Measurements from ENCODE around the gene CCDC154.

CCDC154 gene

GRCh38 chr16:1394367-1394951 is 49.9 kb downstream of the CCDC154 start:
- Histone ChIP-seq H3K27me3 (ENCODE audit: control insufficient read depth, insufficient read depth, low read length) (no peaks in the 10 kb centered on the region), H3K36me3 (ENCODE audit: control insufficient read depth, insufficient read depth, low read length) (no peaks in the 10 kb centered on the region), H3K4me1 (no peaks in the 10 kb centered on the region), H3K9ac (no peak overlapping the region), H2AFZ (no peak overlapping the region), H3K9me3 (ENCODE audit: control insufficient read depth, low read length) (no peaks in the 10 kb centered on the region), H3K27ac (no peak overlapping the region), H3K4me3 (ENCODE audit: low read depth, low read length) (no peak overlapping the region), H3K4me2 (ENCODE audit: low read length) (no peak overlapping the region), H3K79me2 (peaks cover 7% of the 10 kb centered on the region)
- no peak for TF ChIP-seq CTCF (IDR thresholded peaks at IDR 0.05)

GRCh38 chr16:1393613-1394176 is 50.7 kb downstream of the CCDC154 start:
- no peak overlapping the region for H3K27ac ChIP-seq
- no peak overlapping the region for H3K4me3 ChIP-seq (ENCODE audit: low read depth, low read length)
- H3K4me1 ChIP-seq: no peaks in the 10 kb centered on the region
- no peaks in the 10 kb centered on the region for H3K36me3 ChIP-seq (ENCODE audit: control insufficient read depth, insufficient read depth, low read length)
- peaks cover 7% of the 10 kb centered on the region for H3K79me2 ChIP-seq
- no peaks in the 10 kb centered on the region for H3K27me3 ChIP-seq (ENCODE audit: control insufficient read depth, insufficient read depth, low read length)
- H3K9ac ChIP-seq: no peak overlapping the region
- H2AFZ ChIP-seq: no peak overlapping the region
- H3K4me2 ChIP-seq (ENCODE audit: low read length): no peak overlapping the region
- TF ChIP-seq CTCF (IDR thresholded peaks at IDR 0.05): no peak
- H3K9me3 ChIP-seq (ENCODE audit: control insufficient read depth, low read length): no peaks in the 10 kb centered on the region

GRCh38 chr16:1392826-1393225 is 51.5 kb downstream of the CCDC154 start:
- H3K4me2 ChIP-seq (ENCODE audit: low read length): no peak overlapping the region
- H3K9ac ChIP-seq: no peak overlapping the region
- no peaks in the 10 kb centered on the region for H3K27me3 ChIP-seq (ENCODE audit: control insufficient read depth, insufficient read depth, low read length)
- H3K79me2 ChIP-seq: peaks cover 4% of the 10 kb centered on the region
- H3K36me3 ChIP-seq (ENCODE audit: control insufficient read depth, insufficient read depth, low read length): no peaks in the 10 kb centered on the region
- H3K9me3 ChIP-seq (ENCODE audit: control insufficient read depth, low read length): no peaks in the 10 kb centered on the region
- no peak overlapping the region for H3K4me3 ChIP-seq (ENCODE audit: low read depth, low read length)
- H3K27ac ChIP-seq: no peak overlapping the region
- no peaks in the 10 kb centered on the region for H3K4me1 ChIP-seq
- TF ChIP-seq CTCF (IDR thresholded peaks at IDR 0.05): no peak
- no peak overlapping the region for H2AFZ ChIP-seq

GRCh38 chr16:1390239-1390779 is 54.0 kb downstream of the CCDC154 start:
- peaks cover 2% of the 10 kb centered on the region for H3K79me2 ChIP-seq
- H2AFZ ChIP-seq: no peak overlapping the region
- no peak for TF ChIP-seq CTCF (IDR thresholded peaks at IDR 0.05)
- H3K36me3 ChIP-seq (ENCODE audit: control insufficient read depth, insufficient read depth, low read length): no peaks in the 10 kb centered on the region
- no peak overlapping the region for H3K4me2 ChIP-seq (ENCODE audit: low read length)
- H3K4me3 ChIP-seq (ENCODE audit: low read depth, low read length): no peak overlapping the region
- no peak overlapping the region for H3K27ac ChIP-seq
- no peaks in the 10 kb centered on the region for H3K27me3 ChIP-seq (ENCODE audit: control insufficient read depth, insufficient read depth, low read length)
- H3K9ac ChIP-seq: no peak overlapping the region
- H3K4me1 ChIP-seq: no peaks in the 10 kb centered on the region
- H3K9me3 ChIP-seq (ENCODE audit: control insufficient read depth, low read length): no peaks in the 10 kb centered on the region

- Histone ChIP-seq H2AFZ (no peak overlapping the region), H3K4me3 (ENCODE audit: low read depth, low read length) (no peak overlapping the region), H3K4me2 (ENCODE audit: low read length) (no peak overlapping the region), H3K27me3 (ENCODE audit: control insufficient read depth, insufficient read depth, low read length) (no peaks in the 10 kb centered on the region), H3K36me3 (ENCODE audit: control insufficient read depth, insufficient read depth, low read length) (no peaks in the 10 kb centered on the region), H3K27ac (no peak overlapping the region), H3K9ac (no peak overlapping the region), H3K4me1 (no peaks in the 10 kb centered on the region), H3K9me3 (ENCODE audit: control insufficient read depth, low read length) (no peaks in the 10 kb centered on the region), H3K79me2 (peaks cover 2% of the 10 kb centered on the region)
- TF ChIP-seq CTCF (IDR thresholded peaks at IDR 0.05): no peak
These were observed 54.6 kb downstream of the CCDC154 start for GRCh38 chr16:1389762-1390161.
